OCI-LY3 (cell line): Measurements from ENCODE around the gene HHAT.
A peak's percentile ranks its signal among the peaks of the same experiment; 100 is the strongest.

Experiments
- H2AFZ ChIP-seq: fragments of 200-600, 300-600 bp; shearing (Covaris generic); 2 replicates; pipeline ENCODE4 v1.6.0; 2014; ENCODE audit warnings: antibody characterized with exemption, low read depth, low read length
- H3K27ac ChIP-seq: fragments of 200-600, 300-600 bp; sonication (generic); 2 replicates; pipeline ENCODE4 v1.5.1; 2014; ENCODE audit warnings: mild to moderate bottlenecking, low read length, moderate library complexity, mixed read lengths
- H3K27me3 ChIP-seq: fragments of 200-600, 300-600 bp; sonication (generic); 2 replicates; pipeline ENCODE4 v1.6.1; 2014; ENCODE audit warnings: low read depth, low read length, mixed read lengths
- H3K36me3 ChIP-seq: fragments of 200-600, 300-600 bp; sonication (generic); replicated peaks from 2 replicates; pipeline ENCODE3; 2014; ENCODE audit warnings: low read depth, low read length, mixed read lengths
- H3K4me1 ChIP-seq: fragments of 300-600, 200-600 bp; sonication (generic); 2 replicates; pipeline ENCODE4 v1.6.1; 2014; ENCODE audit warnings: low read length, mixed read lengths
- H3K4me2 ChIP-seq: fragments of 200-600, 300-600 bp; sonication (generic); 2 replicates; pipeline ENCODE4 v1.6.1; 2014; ENCODE audit warnings: low read length, mixed read lengths
- H3K4me3 ChIP-seq: fragments of 300-600, 200-600 bp; sonication (generic); 2 replicates; pipeline ENCODE4 v1.5.1; 2014; ENCODE audit warnings: antibody characterized with exemption, mild to moderate bottlenecking, low read length, moderate library complexity
- H3K79me2 ChIP-seq: fragments of 300-600, 200-600 bp; shearing (Covaris generic); 2 replicates; pipeline ENCODE4 v1.6.1; 2014; ENCODE audit warnings: mild to moderate bottlenecking, low read length, mixed read lengths
- H3K9ac ChIP-seq: fragments of 300-600, 200-600 bp; shearing (Covaris generic); 2 replicates; pipeline ENCODE4 v1.6.0; 2014; ENCODE audit warnings: mild to moderate bottlenecking, low read length, moderate library complexity
- H3K9me3 ChIP-seq: fragments of 200-600, 300-600 bp; shearing (Covaris generic); 2 replicates; pipeline ENCODE4 v1.6.1; 2014; ENCODE audit warnings: low read length, mixed read lengths; ENCODE audit not compliant: insufficient read depth
- H4K20me1 ChIP-seq: fragments of 200-600, 300-600 bp; sonication (generic); 2 replicates; pipeline ENCODE4 v1.6.1; 2016; ENCODE audit warnings: low read length, mixed read lengths; ENCODE audit not compliant: insufficient read depth
- CTCF ChIP-seq: fragments of 200-600, 300-600 bp; sonication (generic); IDR thresholded peaks from 2 replicates; pipeline ENCODE4 v1.5.1; 2014; ENCODE audit warnings: antibody characterized with exemption, low read length, low read depth
- EZH2phosphoT487 ChIP-seq: fragments of 200-600 bp; shearing (Covaris generic); IDR thresholded peaks from 2 replicates; pipeline ENCODE4 v1.6.1; 2018; ENCODE audit warnings: antibody characterized with exemption, mixed run types, low read depth

Gene HHAT

GRCh38 chr1:210676539-210676938, 347.8 kb downstream of the HHAT start:
- Histone ChIP-seq H3K4me1 (peaks cover 11% of the 10 kb centered on the region), H3K9me3 (no peaks in the 10 kb centered on the region), H3K27ac (no peak overlapping the region), H3K79me2 (no peaks in the 10 kb centered on the region), H3K4me3 (no peak overlapping the region), H3K4me2 (no peak overlapping the region), H3K9ac (no peak overlapping the region), H2AFZ (no peak overlapping the region), H3K36me3 (no peaks in the 10 kb centered on the region), H3K27me3 (no peaks in the 10 kb centered on the region), H4K20me1 (no peaks in the 10 kb centered on the region)
- TF ChIP-seq EZH2phosphoT487 (no peak), CTCF (no peak)

DNA sequence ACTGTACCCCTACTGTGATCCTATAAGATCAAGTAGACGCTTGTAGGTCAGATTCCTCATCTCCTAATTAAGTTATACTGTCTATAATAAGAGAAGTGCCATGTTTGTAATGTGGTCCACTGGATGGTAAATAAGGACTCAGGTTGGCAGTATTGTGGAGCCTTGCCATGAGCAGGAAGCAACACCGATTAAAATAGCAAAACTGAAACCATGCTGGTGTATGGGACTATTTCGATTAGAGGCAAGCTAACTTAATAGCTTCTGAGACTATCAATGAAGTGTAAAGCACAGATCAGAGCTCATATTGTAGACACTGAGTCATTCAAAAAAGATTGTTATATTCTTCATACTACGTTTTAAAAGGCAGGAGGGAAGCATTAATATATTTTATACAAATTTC, 348.8 kb downstream of the HHAT start:
- Histone ChIP-seq H3K9ac (no peak overlapping the region), H3K4me2 (no peak overlapping the region), H3K36me3 (no peaks in the 10 kb centered on the region), H3K79me2 (no peaks in the 10 kb centered on the region), H3K27me3 (no peaks in the 10 kb centered on the region), H2AFZ (no peak overlapping the region), H3K9me3 (no peaks in the 10 kb centered on the region), H3K27ac (no peak overlapping the region), H3K4me3 (no peak overlapping the region), H3K4me1 (peaks cover 14% of the 10 kb centered on the region), H4K20me1 (no peaks in the 10 kb centered on the region)
- no peak for TF ChIP-seq CTCF
- no peak for TF ChIP-seq EZH2phosphoT487

DNA sequence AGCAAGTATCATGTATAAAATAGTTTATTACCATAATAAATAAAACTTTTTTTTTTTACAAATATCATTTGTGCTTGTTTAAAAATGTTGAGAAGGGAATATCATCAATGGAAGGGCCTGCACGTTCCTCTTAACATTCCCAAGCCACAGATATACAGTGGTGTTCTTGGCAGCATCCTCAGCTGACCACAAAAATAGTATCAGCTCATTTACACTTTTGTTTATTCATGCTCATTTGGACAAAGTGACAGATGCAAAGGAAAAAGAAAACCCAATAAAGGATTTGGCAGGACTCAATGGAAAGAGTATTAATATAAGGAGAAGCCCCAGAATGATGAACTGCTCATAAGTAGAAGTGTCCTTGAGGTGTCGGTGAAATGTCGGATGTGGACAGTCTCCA, 349.6 kb downstream of the HHAT start:
- no peak overlapping the region for H3K9ac ChIP-seq
- H3K4me1 ChIP-seq, result peaks cover 14% of the 10 kb centered on the region
- H3K27me3 ChIP-seq, result no peaks in the 10 kb centered on the region

DNA sequence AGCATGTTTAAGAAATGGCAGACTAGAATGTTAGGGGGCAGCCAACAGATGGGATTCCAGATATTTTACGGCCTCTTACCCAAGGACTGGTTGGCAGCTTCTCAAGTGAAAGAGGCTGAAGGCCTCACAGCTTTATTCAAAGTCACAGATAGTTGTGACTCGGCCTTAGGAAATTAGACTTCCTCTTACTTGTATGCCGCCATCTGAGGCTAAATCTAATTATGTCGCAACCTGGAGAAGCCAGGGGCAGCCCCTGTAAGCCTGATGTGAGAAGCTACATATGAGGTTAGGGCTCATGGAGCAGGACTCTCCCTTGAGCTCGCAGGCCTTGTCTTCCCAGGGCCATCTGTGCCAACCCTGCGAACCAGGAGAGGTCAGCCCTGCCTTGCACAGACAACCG, 352.5 kb downstream of the HHAT start:
- Histone ChIP-seq H3K4me1 (peaks cover 38% of the 10 kb centered on the region), H3K27me3 (no peaks in the 10 kb centered on the region), H4K20me1 (no peaks in the 10 kb centered on the region), H3K9me3 (no peaks in the 10 kb centered on the region), H3K79me2 (no peaks in the 10 kb centered on the region), H3K4me2 (peak overlapping the region; percentile 29; the same call in 1 of the 2 replicates), H3K36me3 (no peaks in the 10 kb centered on the region), H3K27ac (peak overlapping the region; percentile 44), H3K4me3 (no peak overlapping the region), H3K9ac (no peak overlapping the region), H2AFZ (peak overlapping the region; percentile 50; the same call in 1 of the 2 replicates)
- no peak for TF ChIP-seq CTCF
- TF ChIP-seq EZH2phosphoT487, result no peak

More for the DNA sequence above, 349.6 kb downstream of the HHAT start:
- Histone ChIP-seq H2AFZ (no peak overlapping the region), H3K4me3 (no peak overlapping the region), H3K27ac (no peak overlapping the region), H3K4me2 (no peak overlapping the region), H4K20me1 (no peaks in the 10 kb centered on the region), H3K36me3 (no peaks in the 10 kb centered on the region), H3K9me3 (no peaks in the 10 kb centered on the region), H3K79me2 (no peaks in the 10 kb centered on the region)
- TF ChIP-seq EZH2phosphoT487, result no peak
- no peak for TF ChIP-seq CTCF
